ENCODE measurements around the gene MRPS9. TPM values are rescaled to one million over a fixed set of nuclear protein-coding genes. Genes with fewer than 3 reads are reported as not detected.

The MRPS9 gene
- total and polyA plus RNA-seq, 9 of the 15 experiments (the other 6 are each of a cell fraction or from before 2014, with no cell fraction given) = 46.2 to 143 (median 65.6) TPM

DNA sequence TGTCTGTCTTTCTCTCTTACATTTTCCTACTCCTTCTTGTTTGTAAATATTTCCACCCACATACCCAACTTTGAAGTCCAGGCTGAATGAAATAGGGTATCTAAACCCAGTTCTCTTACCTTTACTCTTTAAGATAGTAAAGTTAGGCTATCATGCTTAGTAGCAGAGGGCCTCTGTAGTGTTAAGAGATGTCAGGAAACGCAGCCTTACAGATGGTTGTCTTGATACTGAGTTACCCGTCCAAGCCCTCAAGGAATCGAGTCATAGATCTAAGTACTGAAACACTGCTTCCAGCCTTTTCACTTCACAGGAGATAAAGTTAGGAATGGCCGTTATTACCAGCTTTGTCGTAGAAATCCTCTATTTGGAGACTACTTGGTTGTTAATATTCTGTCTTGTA is 24.3 kb downstream of the MRPS9 start:
- ATAC-seq = peak; percentile 88
- BruUV-seq (replicated peaks) = no TSS peak
- Histone ChIP-seq H3K9me3 (replicated peaks; ENCODE audit: control insufficient read depth, insufficient read depth, low read depth, low read length) (no peaks in the 10 kb centered on the region), H3K36me3 (ENCODE audit: control insufficient read depth, insufficient read depth, low read length) (0 out of 3 replicates have a peak, but pooled peaks cover 4% of the 10 kb centered on the region), H3K4me3 (no peak overlapping the region), H3K27me3 (ENCODE audit: control insufficient read depth in 2 of 2, insufficient read depth in 2 of 2, low read length in 2 of 2) (no peaks in the 10 kb centered on the region), H3K4me2 (ENCODE audit: insufficient read depth, low read length) (peak overlapping the region; percentile 42; the same call in 1 of the 2 replicates), H3K9me1 (ENCODE audit: control insufficient read depth, insufficient read depth, low read length) (no peaks in the 10 kb centered on the region), H3K4me1 (replicated peaks in 1 of 2; ENCODE audit: control insufficient read depth in 2 of 2, insufficient read depth in 2 of 2, low read length in 2 of 2) (peaks cover 0 to 15% of the 10 kb centered on the region in 2 experiments; a peak in 3 of 5 replicates), H4K20me1 (replicated peaks; ENCODE audit: control insufficient read depth, insufficient read depth, low read length) (no peaks in the 10 kb centered on the region), H2AFZ (ENCODE audit: low read depth, low read length) (peak overlapping the region; percentile 26; the same call in 1 of the 2 replicates), H3K27ac (ENCODE audit: extremely low read depth, low read depth, low read length) (peak overlapping the region; percentile 62), H3K79me2 (ENCODE audit: control insufficient read depth, insufficient read depth, low read length) (peaks cover 44% of the 10 kb centered on the region), H3K9ac (ENCODE audit: insufficient read depth in 1 of 2, low read depth in 2 of 2, low read length in 2 of 2) (peak overlapping the region in 1 of 2 experiments; percentile 48; a peak in 2 of 4 replicates)
- peak; percentile 75 for FAIRE-seq
- POLR2A ChIA-PET = no interaction called here
- intact Hi-C loops (cut with micrococcal nuclease) = no loop called here
- CTCF ChIA-PET (ENCODE audit: low intra/inter-chr PET ratio) = no interaction called here
- WGBS (ENCODE audit: insufficient coverage, low coverage, missing lambda C conversion rate) = 1% methylated on average over 5 of the region's 5 CpGs
- DNase-seq (ENCODE audit: extremely low read depth in 1 of 4, low spot score in 3 of 4) = peak; percentile 17 to 75 (median 46)
- in situ Hi-C loops (cut with MboI) = no loop called here
- TF ChIP-seq CXXC5 (CRISPR knock-in tag; IDR thresholded peaks at IDR 0.05) = peak; percentile 17; the same call in 1 of the 2 replicates
- TF ChIP-seq, protein P1, sequence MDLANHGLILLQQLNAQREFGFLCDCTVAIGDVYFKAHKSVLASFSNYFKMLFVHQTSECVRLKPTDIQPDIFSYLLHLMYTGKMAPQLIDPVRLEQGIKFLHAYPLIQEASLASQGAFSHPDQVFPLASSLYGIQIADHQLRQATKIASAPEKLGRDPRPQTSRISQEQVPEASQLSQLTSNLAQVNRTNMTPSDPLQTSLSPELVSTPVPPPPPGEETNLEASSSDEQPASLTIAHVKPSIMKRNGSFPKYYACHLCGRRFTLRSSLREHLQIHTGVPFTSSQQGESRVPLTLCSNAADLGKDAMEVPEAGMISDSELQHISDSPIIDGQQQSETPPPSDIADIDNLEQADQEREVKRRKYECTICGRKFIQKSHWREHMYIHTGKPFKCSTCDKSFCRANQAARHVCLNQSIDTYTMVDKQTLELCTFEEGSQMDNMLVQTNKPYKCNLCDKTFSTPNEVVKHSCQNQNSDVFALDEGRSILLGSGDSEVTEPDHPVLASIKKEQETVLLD (IDR thresholded peaks at IDR 0.05) = no peak
- peak; percentile 39; the same call in 1 of the 2 replicates for TF ChIP-seq EP300 (IDR thresholded peaks at IDR 0.05; ENCODE audit: low read length)
- TF ChIP-seq CHCHD3 (CRISPR knock-in tag; IDR thresholded peaks at IDR 0.05) = no peak
- TF ChIP-seq ZNF830 (CRISPR knock-in tag; IDR thresholded peaks at IDR 0.05) = no peak
- no peak for TF ChIP-seq FOXM1 (IDR thresholded peaks at IDR 0.05; ENCODE audit: low read depth)
- no peak for TF ChIP-seq FOXM1 (CRISPR knock-in tag; IDR thresholded peaks at IDR 0.05; ENCODE audit: low read depth)
- TF ChIP-seq, protein P2, sequence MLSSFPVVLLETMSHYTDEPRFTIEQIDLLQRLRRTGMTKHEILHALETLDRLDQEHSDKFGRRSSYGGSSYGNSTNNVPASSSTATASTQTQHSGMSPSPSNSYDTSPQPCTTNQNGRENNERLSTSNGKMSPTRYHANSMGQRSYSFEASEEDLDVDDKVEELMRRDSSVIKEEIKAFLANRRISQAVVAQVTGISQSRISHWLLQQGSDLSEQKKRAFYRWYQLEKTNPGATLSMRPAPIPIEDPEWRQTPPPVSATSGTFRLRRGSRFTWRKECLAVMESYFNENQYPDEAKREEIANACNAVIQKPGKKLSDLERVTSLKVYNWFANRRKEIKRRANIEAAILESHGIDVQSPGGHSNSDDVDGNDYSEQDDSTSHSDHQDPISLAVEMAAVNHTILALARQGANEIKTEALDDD (IDR thresholded peaks at IDR 0.05) = peak; percentile 91
- peak; percentile 12 for TF ChIP-seq MEIS2 (IDR thresholded peaks at IDR 0.05; ENCODE audit: partially characterized antibody)
- no peak for TF ChIP-seq ZFP30 (CRISPR knock-in tag; IDR thresholded peaks at IDR 0.05; ENCODE audit: borderline replicate concordance)
- TF ChIP-seq ETS2 (tag; IDR thresholded peaks at IDR 0.05; ENCODE audit: borderline replicate concordance, poor library complexity, severe bottlenecking) = no peak
- TF ChIP-seq TEAD4 (IDR thresholded peaks at IDR 0.05; ENCODE audit: low read length) = peak; percentile 41; the same call in 1 of the 2 replicates
- no peak for TF ChIP-seq TEAD4 (CRISPR knock-in tag; IDR thresholded peaks at IDR 0.05; ENCODE audit: borderline replicate concordance)
- no peak for TF ChIP-seq BRCA1 (IDR thresholded peaks at IDR 0.05)
- no peak for TF ChIP-seq BRCA1 (CRISPR knock-in tag; IDR thresholded peaks at IDR 0.05)
- TF ChIP-seq MIER1 (IDR thresholded peaks at IDR 0.05; ENCODE audit: low read depth) = no peak
- TF ChIP-seq ZNF444 (CRISPR knock-in tag; IDR thresholded peaks at IDR 0.05) = no peak
- TF ChIP-seq TCF3 (CRISPR knock-in tag; IDR thresholded peaks at IDR 0.05) = peak; percentile 47
- TF ChIP-seq YY1 (IDR thresholded peaks at IDR 0.05; ENCODE audit: borderline replicate concordance in 1 of 3, control insufficient read depth in 1 of 3, extremely low read depth in 1 of 3, insufficient read depth in 3 of 3, insufficient read length in 1 of 3, insufficient replicate concordance in 2 of 3, low read depth in 1 of 3, low read length in 2 of 3) = no peak
- TF ChIP-seq, protein P3, sequence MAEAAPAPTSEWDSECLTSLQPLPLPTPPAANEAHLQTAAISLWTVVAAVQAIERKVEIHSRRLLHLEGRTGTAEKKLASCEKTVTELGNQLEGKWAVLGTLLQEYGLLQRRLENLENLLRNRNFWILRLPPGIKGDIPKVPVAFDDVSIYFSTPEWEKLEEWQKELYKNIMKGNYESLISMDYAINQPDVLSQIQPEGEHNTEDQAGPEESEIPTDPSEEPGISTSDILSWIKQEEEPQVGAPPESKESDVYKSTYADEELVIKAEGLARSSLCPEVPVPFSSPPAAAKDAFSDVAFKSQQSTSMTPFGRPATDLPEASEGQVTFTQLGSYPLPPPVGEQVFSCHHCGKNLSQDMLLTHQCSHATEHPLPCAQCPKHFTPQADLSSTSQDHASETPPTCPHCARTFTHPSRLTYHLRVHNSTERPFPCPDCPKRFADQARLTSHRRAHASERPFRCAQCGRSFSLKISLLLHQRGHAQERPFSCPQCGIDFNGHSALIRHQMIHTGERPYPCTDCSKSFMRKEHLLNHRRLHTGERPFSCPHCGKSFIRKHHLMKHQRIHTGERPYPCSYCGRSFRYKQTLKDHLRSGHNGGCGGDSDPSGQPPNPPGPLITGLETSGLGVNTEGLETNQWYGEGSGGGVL (CRISPR knock-in tag; IDR thresholded peaks at IDR 0.05) = no peak

Measured in K562 (cell line).